H1 (cell line): Measurements from ENCODE around the gene APBB3. TPM values are rescaled to one million over a fixed set of nuclear protein-coding genes. Genes with fewer than 3 reads are reported as not detected.

Experiments
- CTCF ChIA-PET: fragments of 300-600 bp; sonication (Branson Sonifier 250); formaldehyde crosslinking; loops from one replicate; lab custom pipeline; 2021; ENCODE audit not compliant: partially characterized antibody; lab: Charles Lee
- POLR2A ChIA-PET: fragments of 300-600 bp; sonication (Branson Sonifier 250); formaldehyde crosslinking; loops from one replicate; lab custom pipeline; 2021; ENCODE audit warnings: inconsistent platforms; ENCODE audit not compliant: partially characterized antibody; lab: Charles Lee
- DNase-seq, 2 experiments: peaks; one replicate each; pipeline versions ENCODE4 v3.0.0 to v3.0.0-alpha.2; 2010 to 2022; ENCODE audit warnings: low spot score in 2 of 2, low read depth in 1 of 2, mixed read lengths in 1 of 2
- FAIRE-seq: peaks from 2 replicates; lab custom pipeline; 2011; peaks lifted over from hg19 to GRCh38; lab: Jason Lieb, UNC
- H2AFZ ChIP-seq: 2 replicates; pipeline ENCODE4 v1.8.1; 2012; ENCODE audit warnings: low read length, inconsistent platforms
- H2AK5ac ChIP-seq: 2 replicates; pipeline ENCODE4 v1.6.1; 2013; ENCODE audit warnings: low read depth, low read length
- H2BK120ac ChIP-seq: replicated peaks from 2 replicates; pipeline ENCODE3; 2013; ENCODE audit warnings: low read depth, low read length, inconsistent platforms
- H2BK12ac ChIP-seq: 2 replicates; pipeline ENCODE4 v1.6.1; 2013; ENCODE audit warnings: low read depth, low read length
- H2BK15ac ChIP-seq: 2 replicates; pipeline ENCODE4 v1.6.1; 2013; ENCODE audit warnings: low read length
- H2BK20ac ChIP-seq: 2 replicates; pipeline ENCODE4 v1.6.1; 2013; ENCODE audit warnings: low read length
- H2BK5ac ChIP-seq: 2 replicates; pipeline ENCODE4 v1.6.1; 2013; ENCODE audit warnings: low read depth, low read length
- H3K14ac ChIP-seq: 2 replicates; pipeline ENCODE4 v1.6.1; 2013; ENCODE audit warnings: inconsistent platforms; ENCODE audit not compliant: insufficient read length
- H3K18ac ChIP-seq: 2 replicates; pipeline ENCODE4 v1.6.1; 2013; ENCODE audit warnings: low read length; ENCODE audit errors: extremely low read depth
- H3K23ac ChIP-seq: 2 replicates; pipeline ENCODE4 v1.6.1; 2013; ENCODE audit warnings: inconsistent platforms; ENCODE audit not compliant: insufficient read length
- H3K23me2 ChIP-seq: 2 replicates; pipeline ENCODE4 v1.6.1; 2013; ENCODE audit warnings: low read depth, low read length
- H3K27ac ChIP-seq: 2 replicates; pipeline ENCODE4 v1.6.1; 2011; ENCODE audit warnings: low read depth, low read length, inconsistent platforms
- H3K27me3 ChIP-seq, 4 experiments: replicated peaks in 1 of 4; 1 replicate in 1 of 4; 2 replicates in 3 of 4; pipeline versions ENCODE4 v1.6.1 to v1.8.1; 2011 to 2013; ENCODE audit warnings: low read length in 3 of 4, mild to moderate bottlenecking in 3 of 4, inconsistent platforms in 2 of 4, mixed read lengths in 2 of 4, moderate library complexity in 1 of 4; ENCODE audit not compliant: control insufficient read depth in 3 of 4, insufficient read depth in 3 of 4; ENCODE audit errors: extremely low read depth in 1 of 4
- H3K36me3 ChIP-seq, 4 experiments: 2 replicates each; pipeline versions ENCODE4 v1.6.1 to v1.8.1; 2011 to 2013; ENCODE audit warnings: mild to moderate bottlenecking in 4 of 4, low read length in 3 of 4, moderate library complexity in 2 of 4, control low read depth in 1 of 4, inconsistent platforms in 1 of 4; ENCODE audit not compliant: insufficient read depth in 4 of 4, control insufficient read depth in 2 of 4
- H3K4ac ChIP-seq: replicated peaks from 2 replicates; pipeline ENCODE3; 2013; ENCODE audit warnings: low read length, low read depth, mixed read lengths, inconsistent platforms; ENCODE audit not compliant: insufficient read length
- H3K4me1 ChIP-seq, 4 experiments: replicated peaks in 1 of 4; 1 replicate in 1 of 4; 2 replicates in 3 of 4; pipeline versions ENCODE4 v1.6.1 to v1.8.1; 2011 to 2013; ENCODE audit warnings: low read length in 3 of 4, inconsistent platforms in 2 of 4, mixed read lengths in 1 of 4; ENCODE audit not compliant: insufficient read depth in 4 of 4, control insufficient read depth in 3 of 4
- H3K4me2 ChIP-seq, 2 experiments: 2 replicates each; pipeline versions ENCODE4 v1.6.1 to v1.8.1; 2011 to 2013; ENCODE audit warnings: low read depth in 2 of 2, low read length in 2 of 2, control low read depth in 1 of 2, inconsistent platforms in 1 of 2, mild to moderate bottlenecking in 1 of 2; ENCODE audit not compliant: insufficient read depth in 1 of 2
- H3K4me3 ChIP-seq, 4 experiments: fragments of 200-600, 300-600 bp in 1 of 4; sonication (generic), shearing (Covaris generic), sonication (Bioruptor Twin) in 1 of 4; 2 replicates each; pipeline versions ENCODE4 v1.5.1 to v1.8.1; 2011 to 2016; ENCODE audit warnings: low read length in 4 of 4, low read depth in 3 of 4, control low read depth in 2 of 4, inconsistent platforms in 2 of 4, mild to moderate bottlenecking in 2 of 4, mixed read lengths in 1 of 4, moderate library complexity in 1 of 4; ENCODE audit not compliant: insufficient read depth in 2 of 4; ENCODE audit errors: extremely low read depth in 1 of 4
- H3K56ac ChIP-seq: replicated peaks from 2 replicates; pipeline ENCODE3; 2013; ENCODE audit warnings: low read depth, mild to moderate bottlenecking, mixed read lengths, low read length, inconsistent platforms; ENCODE audit not compliant: insufficient read length
- H3K79me1 ChIP-seq: 2 replicates; pipeline ENCODE4 v1.6.1; 2013; ENCODE audit warnings: low read depth, low read length, control low read depth
- H3K79me2 ChIP-seq, 2 experiments: 2 replicates each; pipeline versions ENCODE4 v1.6.1 to v1.8.1; 2012 to 2013; ENCODE audit warnings: low read length in 2 of 2, mild to moderate bottlenecking in 2 of 2, inconsistent platforms in 1 of 2; ENCODE audit not compliant: insufficient read depth in 2 of 2, control insufficient read depth in 1 of 2
- H3K9ac ChIP-seq, 4 experiments: replicated peaks in 1 of 4; 1 replicate in 1 of 4; 2 replicates in 3 of 4; pipeline versions ENCODE4 v1.6.1 to v1.8.1; 2011 to 2013; ENCODE audit warnings: low read depth in 3 of 4, low read length in 3 of 4, control low read depth in 2 of 4, mild to moderate bottlenecking in 2 of 4, moderate library complexity in 2 of 4, inconsistent platforms in 1 of 4; ENCODE audit errors: extremely low read depth in 1 of 4
- H3K9me3 ChIP-seq, 2 experiments: 2 replicates each; pipeline versions ENCODE4 v1.6.1 to v1.8.1; 2012 to 2013; ENCODE audit warnings: mild to moderate bottlenecking in 2 of 2, moderate library complexity in 2 of 2, control low read depth in 1 of 2, inconsistent platforms in 1 of 2, low read depth in 1 of 2, low read length in 1 of 2, mixed read lengths in 1 of 2; ENCODE audit not compliant: insufficient read depth in 2 of 2
- H4K20me1 ChIP-seq, 2 experiments: replicated peaks in 1 of 2; 2 replicates each; pipeline versions ENCODE3 to v1.8.1; 2011 to 2013; ENCODE audit warnings: inconsistent platforms in 2 of 2, low read length in 2 of 2, mild to moderate bottlenecking in 1 of 2; ENCODE audit not compliant: insufficient read depth in 2 of 2, control insufficient read depth in 1 of 2
- H4K5ac ChIP-seq: 2 replicates; pipeline ENCODE4 v1.6.1; 2013; ENCODE audit warnings: low read length, low read depth, mixed read lengths, inconsistent platforms; ENCODE audit not compliant: insufficient read length
- H4K8ac ChIP-seq: 2 replicates; pipeline ENCODE4 v1.8.0; 2013; ENCODE audit warnings: mild to moderate bottlenecking, moderate library complexity, low read length, inconsistent platforms; ENCODE audit not compliant: insufficient read depth; ENCODE audit errors: extremely low read depth
- H4K91ac ChIP-seq: replicated peaks from 2 replicates; pipeline ENCODE3; 2013; ENCODE audit warnings: low read length, mixed read lengths, inconsistent platforms; ENCODE audit not compliant: insufficient read length
- BACH1 ChIP-seq: IDR thresholded peaks from 2 replicates; pipeline ENCODE4 v1.6.1; 2012; ENCODE audit warnings: low read length, improper control_type of control experiment
- EGR1 ChIP-seq: IDR thresholded peaks from 2 replicates; pipeline ENCODE4 v1.6.1; 2011; ENCODE audit warnings: low read depth, low read length, borderline replicate concordance
- EZH2 ChIP-seq: fragments of 200-600 bp; sonication (generic); IDR thresholded peaks from 2 replicates; pipeline ENCODE4 v1.7.1; 2012; ENCODE audit warnings: low read depth, mild to moderate bottlenecking, moderate library complexity, low read length, inconsistent platforms; ENCODE audit not compliant: severe bottlenecking
- GABPA ChIP-seq: IDR thresholded peaks from 2 replicates; pipeline ENCODE4 v1.6.1; 2011; ENCODE audit warnings: mild to moderate bottlenecking, low read length, moderate library complexity, borderline replicate concordance; ENCODE audit not compliant: insufficient read depth
- HDAC6 ChIP-seq: IDR thresholded peaks from one replicate; pipeline ENCODE4 v1.7.1; 2012; ENCODE audit warnings: low read depth, mild to moderate bottlenecking, inconsistent platforms, low read length, moderate library complexity
- JUND ChIP-seq: IDR thresholded peaks from 2 replicates; pipeline ENCODE4 v1.6.1; 2011; ENCODE audit warnings: mild to moderate bottlenecking, improper control_type of control experiment, low read length
- KDM4A ChIP-seq: IDR thresholded peaks from one replicate; pipeline ENCODE4 v1.7.1; 2012; ENCODE audit warnings: low read depth, mild to moderate bottlenecking, moderate library complexity, low read length, inconsistent platforms; ENCODE audit not compliant: severe bottlenecking
- MAX ChIP-seq: IDR thresholded peaks from 2 replicates; pipeline ENCODE4 v1.6.1; 2012; ENCODE audit warnings: inconsistent platforms
- PHF8 ChIP-seq: fragments of 200-600 bp; sonication (generic); conservative IDR thresholded peaks from 2 replicates; pipeline ENCODE4 v1.7.1; 2012; ENCODE audit warnings: low read depth, mild to moderate bottlenecking, inconsistent platforms, low read length, moderate library complexity
- POLR2AphosphoS5 ChIP-seq: IDR thresholded peaks from 2 replicates; pipeline ENCODE4 v1.6.1; 2011; ENCODE audit warnings: low read depth, low read length
- RNF2 ChIP-seq: fragments of 200-900, 300-1000 bp; sonication (generic); IDR thresholded peaks from 2 replicates; pipeline ENCODE4 v1.7.1; 2016; ENCODE audit warnings: borderline replicate concordance, low read depth, mild to moderate bottlenecking, antibody characterized with exemption, low read length; ENCODE audit not compliant: poor library complexity, severe bottlenecking; ENCODE audit errors: missing control alignments
- SUZ12 ChIP-seq: fragments of 200-600 bp; sonication (generic); IDR thresholded peaks from 2 replicates; pipeline ENCODE4 v1.6.1; 2012; ENCODE audit warnings: mild to moderate bottlenecking, inconsistent platforms, low read length, moderate library complexity, mixed read lengths
- TAF1 ChIP-seq: IDR thresholded peaks from 2 replicates; pipeline ENCODE4 v1.6.1; 2011; ENCODE audit warnings: mild to moderate bottlenecking, low read depth, low read length
- YY1 ChIP-seq: IDR thresholded peaks from 2 replicates; pipeline ENCODE4 v1.6.1; 2011; ENCODE audit warnings: low read depth, mild to moderate bottlenecking, low read length
- WGBS, 2 experiments: shearing (Covaris generic) in 1 of 2; methylation state at CpG; one replicate each; pipeline versions ENCODE4 v1.1.6 to v1.1.7; 2013 to 2015; ENCODE audit warnings: low lambda C conversion rate in 2 of 2, mixed read lengths in 2 of 2, inconsistent platforms in 1 of 2, low coverage in 1 of 2, missing lambda C conversion rate in 1 of 2; ENCODE audit not compliant: insufficient replicate concordance in 2 of 2, insufficient coverage in 1 of 2, insufficient read length in 1 of 2; ENCODE audit errors: extremely low coverage in 1 of 2, missing lambda C conversion rate in 1 of 2; 5-methylcytosine and 5-hydroxymethylcytosine counted together
- polyA plus RNA-seq, 7 experiments: library from polyadenylated mRNA; depleted of rRNA in 3 of 7; stranded (reverse) in 5 of 7; unstranded in 2 of 7; fragments of >200 nt in 5 of 7; fragments of 200-250 nt in 2 of 7; gene quantifications; 1 replicate in 5 of 7; 2 replicates in 1 of 7; 4 replicates in 1 of 7; pipeline versions ENCODE4 v1.2.1 to v1.2.3, GENCODE V29; 2011 to 2013; ENCODE audit warnings: missing spikeins in 2 of 7, mixed read lengths in 2 of 7
- total RNA-seq: library from RNA; stranded (reverse); fragmentation: NEBNext Ultra II Directional; extraction: Animal tissue kit (Norgen Biotek cat#: 25700); gene quantifications from 2 replicates; pipeline ENCODE4 v1.2.1, GENCODE V29; 2021

APBB3 gene
- total and polyA plus RNA-seq, 2 of the 8 experiments (the other 6 are each of a cell fraction or from before 2014, with no cell fraction given) = 16.0 to 21.9 TPM

- Histone ChIP-seq H2BK15ac (no peak overlapping the region), H4K91ac (no peak overlapping the region), H3K4me2 (no peak overlapping the region), H4K20me1 (no peaks in the 10 kb centered on the region), H2BK20ac (no peak overlapping the region), H3K27me3 (no peaks in the 10 kb centered on the region), H3K4me3 (no peak overlapping the region), H2BK12ac (no peak overlapping the region), H3K9me3 (no peaks in the 10 kb centered on the region), H2BK120ac (no peak overlapping the region), H3K23ac (no peak overlapping the region), H4K8ac (no peak overlapping the region), H2AFZ (no peak overlapping the region), H3K79me1 (no peaks in the 10 kb centered on the region; the same call in 1 of the 2 replicates), H3K4me1 (peaks cover 0 to 4% (median 0%) of the 10 kb centered on the region in 4 experiments; a peak in 2 of 7 replicates), H3K14ac (no peak overlapping the region), H3K4ac (no peak overlapping the region), H2AK5ac (no peak overlapping the region), H4K5ac (no peak overlapping the region), H3K56ac (no peak overlapping the region), H3K36me3 (peaks cover 0 to 18% (median 13%) of the 10 kb centered on the region in 4 experiments; a peak in 4 of 8 replicates), H3K18ac (no peak overlapping the region), H3K79me2 (peaks cover 0 to 2% of the 10 kb centered on the region in 2 experiments; a peak in 2 of 4 replicates), H3K23me2 (peaks cover under 1% of the 10 kb centered on the region; the same call in 1 of the 2 replicates), H3K9ac (no peak overlapping the region), H3K27ac (no peak overlapping the region), H2BK5ac (no peak overlapping the region)
- DNase-seq (no peak), FAIRE-seq (no peak)
- 83% methylated on average over 1 of the region's 1 CpG; no CpG with 5 or more reads in 1 of the 2 experiments for WGBS, 2 experiments
- POLR2A ChIA-PET = interaction anchor here (1.7 to 10.0 kb wide), 4 partner anchors 19 to 104 kb away, joined by 3 to 94 read pairs (median 6); partner anchors contain the start of genes DND1, EIF4EBP3 and TMCO6
- CTCF ChIA-PET = interaction anchor here (0.7 to 1.8 kb wide), 5 partner anchors 22 to 218 kb away, joined by 3 to 7 read pairs (median 4); partner anchors contain the start of gene EIF4EBP3
- no peak for TF ChIP-seq SUZ12
- TF ChIP-seq EZH2 = no peak
- TF ChIP-seq RNF2 = no peak
- no peak for TF ChIP-seq YY1
- TF ChIP-seq MAX = no peak
- no peak for TF ChIP-seq PHF8
- TF ChIP-seq BACH1 = no peak
- TF ChIP-seq TAF1 = no peak
- no peak for TF ChIP-seq GABPA
- TF ChIP-seq EGR1 = no peak
- no peak for TF ChIP-seq KDM4A
- TF ChIP-seq JUND = no peak
- TF ChIP-seq HDAC6 = no peak
- no peak for TF ChIP-seq POLR2AphosphoS5
Observed at GRCh38 chr5:140570488-140570887, 6.1 kb upstream of the APBB3 start.
